Heart left ventricle (tissue), 16 donors: ENCODE data around the gene PDE7B. TPM values are rescaled to one million over a fixed set of nuclear protein-coding genes. Genes with fewer than 3 reads are reported as not detected.

ENCODE experiments used
- ATAC-seq, 4 donors: fragments of 200-7000 bp; cut with Tn5 transposase; one replicate each; pipeline ENCODE4 v1.9.1; 2020 to 2022; ENCODE audit warnings: moderate library complexity in 4 of 4, mild to moderate bottlenecking in 3 of 4, moderate number of reproducible peaks in 1 of 4
- DNase-seq, 5 donors: peaks; one replicate each; pipeline ENCODE4 v3.0.0-alpha.2; 2020
- H3K27ac ChIP-seq, 12 donors: fragments of 200-600 bp; sonication (generic) in 4 of 12; one replicate each; pipeline versions ENCODE4 v1.5.0 to v1.8.0; 2016 to 2022; ENCODE audit warnings: mild to moderate bottlenecking in 2 of 12
- H3K27me3 ChIP-seq, 9 donors: fragments of 200-600 bp; sonication (generic) in 2 of 9; one replicate each; pipeline versions ENCODE4 v1.5.1 to v1.8.0; 2016 to 2022; ENCODE audit warnings: mild to moderate bottlenecking in 3 of 9
- H3K36me3 ChIP-seq, 9 donors: fragments of 200-600 bp; sonication (generic) in 2 of 9; one replicate each; pipeline versions ENCODE4 v1.5.0 to v1.8.0; 2018 to 2022; ENCODE audit warnings: mild to moderate bottlenecking in 2 of 9
- H3K4me1 ChIP-seq, 12 donors: fragments of 200-600 bp; sonication (generic) in 4 of 12; one replicate each; pipeline versions ENCODE4 v1.5.0 to v1.8.0; 2016 to 2022; ENCODE audit warnings: mild to moderate bottlenecking in 3 of 12
- H3K4me3 ChIP-seq, 12 donors: fragments of 200-600 bp; sonication (generic) in 4 of 12; one replicate each; pipeline versions ENCODE4 v1.5.0 to v1.8.0; 2017 to 2022; ENCODE audit warnings: mild to moderate bottlenecking in 9 of 12, moderate library complexity in 4 of 12
- H3K9me3 ChIP-seq, 12 donors: fragments of 200-600 bp; sonication (generic) in 4 of 12; one replicate each; pipeline versions ENCODE4 v1.5.0 to v1.8.0; 2016 to 2022; ENCODE audit warnings: mild to moderate bottlenecking in 1 of 12
- POLR2A ChIP-seq, 2 donors: fragments of 450-650 bp; IDR thresholded peaks; one replicate each; pipeline ENCODE4 v1.6.1; 2017; ENCODE audit warnings: antibody characterized with exemption in 2 of 2, mild to moderate bottlenecking in 2 of 2, moderate library complexity in 2 of 2
- WGBS, 4 donors: extraction: QIAGEN DNeasy Blood & Tissue Kit in 2 of 4; methylation state at CpG; one replicate each; pipeline versions ENCODE4 v1.1.5 to v1.1.7; 2013 to 2018; 5-methylcytosine and 5-hydroxymethylcytosine counted together
- intact Hi-C, 10 donors: fragments of 100-400 bp; cut with DNase I; formaldehyde crosslinking; loops; one replicate each; pipeline versions ENCODE4 v1.11.1 to v1.14.2; 2022
- polyA plus RNA-seq, 2 donors: library from polyadenylated mRNA; stranded (reverse); fragments of 200-250 nt; gene quantifications; one replicate each; pipeline ENCODE4 v1.2.3, GENCODE V29; 2013
- total RNA-seq, 9 donors: library from RNA; depleted of rRNA in 2 of 9; stranded (reverse); fragments of >200 nt in 2 of 9; fragmentation: NEBNext Ultra II Directional in 3 of 9; extraction: Animal tissue kit (Norgen Biotek cat#: 25700) in 3 of 9; gene quantifications; one replicate each; pipeline versions ENCODE4 v1.1.0 to v1.2.4, GENCODE V29; 2016 to 2023
- TF ChIP-seq, protein P1 (sequence below), 12 donors: fragments of 200-600 bp; sonication (generic) in 4 of 12; IDR thresholded peaks; one replicate each; pipeline versions ENCODE4 v1.5.0 to v1.8.0; 2018 to 2022; ENCODE audit warnings: antibody characterized with exemption in 12 of 12, mild to moderate bottlenecking in 5 of 12
- donor health status: ischemic (EF 13 %, LVEDD 7.1; RV severe dilation, severe dysfunction).
- donor health status: healthy with polysubstance abuse.
- donor health status: DM: no; HTN: yes; CAD: no.
- donor health status: DM: no; HTN: no; CAD: no.
- donor health status: ischemic (EF 25% LVEDD 6.9; RV normal size, moderate dysfunction).
- donor health status: ischemic (EF 25% LVEDD 5.7; RV mildly dilated, moderate dysfunction).
- donor health status: healthy.
- donor health status: DM: yes; HTN: yes; CAD: no.
- donor health status: ischemic (EF 35%, LVEDD 5.7; RV mildly dilated, moderate dysfunction).
- donor health status: nonischemic (EF 11% LVEDD 7.7; RV severe dilation, severe dysfunction).
- donor health status: DM: yes; HTN: yes; CAD: no.
- donor health status: PGD.
- donor health status: ischemic (EF 29% LVEDD 5.4; RV normal size, mild dysfunction).
- donor health status: nonischemic (EF 23%, LVEDD 6.1; RV moderate dilation, normal function).

Gene PDE7B
- total and polyA plus RNA-seq, 11 donors = 4.4 to 29.1 (median 9.0) TPM

DNA sequence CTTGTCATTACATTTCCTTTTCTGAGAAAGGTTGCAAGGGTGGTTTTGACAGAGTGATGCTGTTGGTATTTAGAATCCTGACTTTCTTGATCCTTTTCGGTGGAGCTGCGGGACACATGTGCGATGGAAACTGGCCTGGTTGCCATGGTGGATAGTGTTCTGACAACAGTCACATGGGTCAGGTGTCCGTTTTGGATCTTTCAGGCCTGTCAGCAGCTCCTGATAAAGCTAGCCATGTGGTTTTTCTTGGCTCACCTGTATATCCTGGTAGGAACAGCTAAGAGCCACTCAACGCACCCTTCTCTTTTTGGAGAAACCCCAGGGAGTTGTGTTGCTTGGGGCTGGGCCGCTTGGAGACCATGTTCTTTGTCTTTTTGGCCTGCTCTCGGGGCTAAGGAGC is 221.2 kb downstream of the PDE7B start:
- peaks cover 0 to 3% (median 0%) of the 10 kb centered on the region in 12 donors for H3K9me3 ChIP-seq
- WGBS, 4 donors = 52 to 65% (median 58%) methylated on average over 7 of the region's 7 CpGs
- H3K27me3 ChIP-seq = no peaks in the 10 kb centered on the region
- TF ChIP-seq POLR2A (IDR thresholded peaks at IDR 0.05) = no peak
- TF ChIP-seq, protein P1, sequence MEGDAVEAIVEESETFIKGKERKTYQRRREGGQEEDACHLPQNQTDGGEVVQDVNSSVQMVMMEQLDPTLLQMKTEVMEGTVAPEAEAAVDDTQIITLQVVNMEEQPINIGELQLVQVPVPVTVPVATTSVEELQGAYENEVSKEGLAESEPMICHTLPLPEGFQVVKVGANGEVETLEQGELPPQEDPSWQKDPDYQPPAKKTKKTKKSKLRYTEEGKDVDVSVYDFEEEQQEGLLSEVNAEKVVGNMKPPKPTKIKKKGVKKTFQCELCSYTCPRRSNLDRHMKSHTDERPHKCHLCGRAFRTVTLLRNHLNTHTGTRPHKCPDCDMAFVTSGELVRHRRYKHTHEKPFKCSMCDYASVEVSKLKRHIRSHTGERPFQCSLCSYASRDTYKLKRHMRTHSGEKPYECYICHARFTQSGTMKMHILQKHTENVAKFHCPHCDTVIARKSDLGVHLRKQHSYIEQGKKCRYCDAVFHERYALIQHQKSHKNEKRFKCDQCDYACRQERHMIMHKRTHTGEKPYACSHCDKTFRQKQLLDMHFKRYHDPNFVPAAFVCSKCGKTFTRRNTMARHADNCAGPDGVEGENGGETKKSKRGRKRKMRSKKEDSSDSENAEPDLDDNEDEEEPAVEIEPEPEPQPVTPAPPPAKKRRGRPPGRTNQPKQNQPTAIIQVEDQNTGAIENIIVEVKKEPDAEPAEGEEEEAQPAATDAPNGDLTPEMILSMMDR (IDR thresholded peaks at IDR 0.05) = no peak
- H3K27ac ChIP-seq = peak overlapping the region in 11 of 12 donors; percentile 4 to 80 (median 57)
- peak in 3 of 5 donors; percentile 22 to 77 (median 69) for DNase-seq
- intact Hi-C loops = no loop called here
- peaks cover 0 to 61% (median 14%) of the 10 kb centered on the region in 12 donors for H3K4me1 ChIP-seq
- ATAC-seq = peak; percentile 92 to 95 (median 94)
- no peak overlapping the region for H3K4me3 ChIP-seq
- H3K36me3 ChIP-seq = no peaks in the 10 kb centered on the region

DNA sequence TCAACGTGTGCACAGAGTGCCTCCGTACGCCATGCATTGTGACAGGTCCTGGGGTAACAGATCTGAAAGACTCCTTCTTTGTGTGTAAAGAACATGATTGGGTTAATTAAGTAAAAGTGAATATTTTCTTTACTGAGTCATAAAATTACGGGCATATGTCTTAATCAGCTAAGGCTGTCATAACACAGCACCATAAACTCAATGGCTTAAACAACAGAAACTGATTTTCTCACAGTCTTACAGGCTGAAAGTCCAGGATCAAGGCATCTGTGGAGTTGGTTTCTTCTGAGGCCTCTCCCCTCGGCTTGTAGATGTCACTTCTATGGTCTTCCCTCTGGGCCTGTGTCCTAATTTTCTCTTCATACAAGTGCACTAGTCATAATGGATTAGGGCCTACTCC is 221.7 kb downstream of the PDE7B start:
- H3K4me1 ChIP-seq = peaks cover 0 to 61% (median 16%) of the 10 kb centered on the region in 12 donors
- peak overlapping the region in 9 of 12 donors; percentile 4 to 80 (median 57) for H3K27ac ChIP-seq
- H3K9me3 ChIP-seq = peaks cover 0 to 3% (median 0%) of the 10 kb centered on the region in 12 donors
- intact Hi-C loops = no loop called here
- TF ChIP-seq, protein P1 (IDR thresholded peaks at IDR 0.05) = no peak
- no peak for TF ChIP-seq POLR2A (IDR thresholded peaks at IDR 0.05)
- H3K36me3 ChIP-seq = no peaks in the 10 kb centered on the region
- no peaks in the 10 kb centered on the region for H3K27me3 ChIP-seq
- WGBS, 4 donors = 81 to 85% (median 84%) methylated on average over 5 of the region's 5 CpGs
- ATAC-seq (peak in 1 of 4 donors; percentile 33), DNase-seq (no peak)
- no peak overlapping the region for H3K4me3 ChIP-seq

DNA sequence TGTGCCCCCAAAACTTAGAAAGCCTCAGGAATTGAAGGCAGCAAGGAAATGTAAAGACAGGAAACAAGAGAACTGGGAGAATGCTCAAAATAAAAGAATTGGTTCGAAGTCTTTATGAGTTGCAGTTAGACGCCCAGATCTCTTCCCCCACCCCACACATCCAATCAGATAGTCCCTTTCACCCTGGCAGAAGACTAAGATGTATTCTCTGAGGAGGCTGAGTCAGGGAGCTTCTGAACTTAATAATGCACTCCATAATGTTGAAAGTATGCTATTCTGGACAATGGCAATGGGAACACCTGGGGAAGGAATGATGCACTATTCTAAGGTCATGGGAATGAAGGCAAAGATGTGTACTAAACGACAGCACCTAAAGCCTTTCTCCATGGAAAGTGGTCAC is 225.0 kb downstream of the PDE7B start:
- Histone ChIP-seq H3K27ac (peak overlapping the region in 2 of 12 donors; percentile 17 to 34), H3K27me3 (no peaks in the 10 kb centered on the region), H3K4me3 (no peak overlapping the region), H3K9me3 (peaks cover 0 to 3% (median 0%) of the 10 kb centered on the region in 12 donors), H3K36me3 (no peaks in the 10 kb centered on the region), H3K4me1 (peaks cover 0 to 58% (median 23%) of the 10 kb centered on the region in 12 donors)
- no peak for ATAC-seq
- WGBS, 4 donors = 60 to 79% (median 67%) methylated on average over 3 of the region's 3 CpGs
- intact Hi-C loops = no loop called here
- DNase-seq = no peak
- TF ChIP-seq, protein P1 (IDR thresholded peaks at IDR 0.05) = no peak
- TF ChIP-seq POLR2A (IDR thresholded peaks at IDR 0.05) = no peak

DNA sequence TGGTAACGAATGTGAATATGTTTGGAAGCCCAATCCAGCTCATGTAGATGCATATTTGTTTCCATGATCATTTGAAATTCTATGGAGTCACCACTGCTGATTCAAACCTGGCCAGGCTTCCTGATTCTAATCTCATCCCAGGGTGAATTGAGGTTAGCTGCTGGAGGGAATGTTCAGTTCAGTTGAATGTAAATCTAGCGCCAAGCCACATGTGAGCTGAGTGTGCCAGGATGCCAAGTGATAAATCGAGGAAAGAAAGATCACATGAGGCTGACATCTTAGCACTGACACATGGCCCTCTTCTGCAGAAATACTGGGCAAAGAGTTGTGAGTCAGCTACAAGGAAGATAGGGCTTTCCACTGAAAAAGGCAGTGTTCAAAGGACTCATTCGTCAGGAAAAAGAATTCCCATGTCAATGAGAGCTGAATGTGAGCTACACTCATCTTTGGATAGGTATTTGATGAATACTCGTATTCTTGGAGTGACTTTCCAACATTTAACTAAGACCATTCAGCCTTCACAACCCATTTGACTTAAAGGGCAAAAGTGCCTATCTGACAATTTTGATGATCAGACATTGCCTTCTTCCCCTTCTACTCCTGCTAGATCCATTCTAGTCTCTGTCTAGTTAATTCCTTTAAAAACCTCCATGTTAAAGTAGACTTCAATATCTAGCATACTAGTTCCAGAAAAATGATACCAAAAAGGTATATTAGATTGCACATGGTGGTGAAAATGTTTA is 226.5 kb downstream of the PDE7B start:
- peak; percentile 43 to 68 (median 58) for ATAC-seq

More for the DNA sequence above, 226.5 kb downstream of the PDE7B start:
- no peaks in the 10 kb centered on the region for H3K27me3 ChIP-seq
- peaks cover 0 to 3% (median 0%) of the 10 kb centered on the region in 12 donors for H3K9me3 ChIP-seq
- intact Hi-C loops = no loop called here
- H3K4me1 ChIP-seq = peaks cover 0 to 48% (median 23%) of the 10 kb centered on the region in 12 donors
- TF ChIP-seq, protein P1 (IDR thresholded peaks at IDR 0.05) = no peak
- TF ChIP-seq POLR2A (IDR thresholded peaks at IDR 0.05) = no peak
- H3K27ac ChIP-seq = peak overlapping the region in 10 of 12 donors; percentile 34 to 67 (median 54)
- no peak overlapping the region for H3K4me3 ChIP-seq
- H3K36me3 ChIP-seq = no peaks in the 10 kb centered on the region
- 44 to 62% (median 53%) methylated on average over 5 of the region's 5 CpGs for WGBS, 4 donors
- peak in 1 of 5 donors; percentile 37 for DNase-seq
